HepG2 (cell line): ENCODE results near the gene C19orf38. TPM values are rescaled to one million over a fixed set of nuclear protein-coding genes. Genes with fewer than 3 reads are reported as not detected.

Experiments used
- CREB1 ChIP-seq, 2 experiments: fragments of 450-650 bp in 1 of 2; IDR thresholded peaks; 2 replicates each; pipeline ENCODE4 v1.6.1; 2016 to 2017; ENCODE audit warnings: control low read depth in 1 of 2, mild to moderate bottlenecking in 1 of 2, missing compliant biosample characterization in 1 of 2, missing genetic modification characterization in 1 of 2
- DNMT3B ChIP-seq: conservative IDR thresholded peaks from 2 replicates; pipeline ENCODE4 v1.6.1; 2016; ENCODE audit warnings: missing biosample characterization, control low read depth
- HDAC1 ChIP-seq: sonication (generic); formaldehyde crosslinking; IDR thresholded peaks from 2 replicates; pipeline ENCODE4 v1.5.1; 2020; ENCODE audit warnings: mild to moderate bottlenecking, missing genetic modification reagents
- HNF4A ChIP-seq: sonication (generic); formaldehyde crosslinking; IDR thresholded peaks from 2 replicates; pipeline ENCODE4 v1.4.0; 2020; ENCODE audit warnings: missing genetic modification reagents
- HOXA5 ChIP-seq: sonication (generic); formaldehyde crosslinking; IDR thresholded peaks from 2 replicates; pipeline ENCODE4 v1.4.0; 2020; ENCODE audit warnings: missing genetic modification reagents
- NFRKB ChIP-seq: fragments of 450-650 bp; IDR thresholded peaks from 2 replicates; pipeline ENCODE4 v1.6.1; 2017
- PBX3 ChIP-seq: sonication (generic); formaldehyde crosslinking; IDR thresholded peaks from 2 replicates; pipeline ENCODE4 v1.8.1; 2023; ENCODE audit warnings: missing genetic modification reagents, inconsistent platforms, borderline replicate concordance
- SAP130 ChIP-seq: IDR thresholded peaks from 2 replicates; pipeline ENCODE4 v1.6.1; 2016; ENCODE audit warnings: low read depth
- SP2 ChIP-seq: sonication (generic); formaldehyde crosslinking; IDR thresholded peaks from 2 replicates; pipeline ENCODE4 v1.5.1; 2020; ENCODE audit warnings: mild to moderate bottlenecking, missing genetic modification reagents
- SRSF4 ChIP-seq: fragments of 200-400 bp; formaldehyde crosslinking; IDR thresholded peaks from one replicate; pipeline ENCODE4 v1.6.1; 2018; ENCODE audit warnings: mild to moderate bottlenecking, low read depth, low read length, moderate library complexity; ENCODE audit not compliant: poor library complexity, severe bottlenecking
- WIZ ChIP-seq: sonication (generic); formaldehyde crosslinking; IDR thresholded peaks from 2 replicates; pipeline ENCODE4 v1.5.1; 2020; ENCODE audit warnings: mild to moderate bottlenecking, missing genetic modification reagents
- ZBTB20 ChIP-seq: sonication (generic); formaldehyde crosslinking; IDR thresholded peaks from 2 replicates; pipeline ENCODE4 v1.8.1; 2023; ENCODE audit warnings: missing genetic modification reagents, low read depth, mild to moderate bottlenecking, borderline replicate concordance
- ZBTB44 ChIP-seq: sonication (generic); formaldehyde crosslinking; IDR thresholded peaks from 2 replicates; pipeline ENCODE4 v1.4.0; 2020; ENCODE audit warnings: missing genetic modification reagents
- ZFP90 ChIP-seq: sonication (generic); formaldehyde crosslinking; IDR thresholded peaks from 2 replicates; pipeline ENCODE4 v1.8.0; 2022; ENCODE audit warnings: missing genetic modification reagents, mild to moderate bottlenecking, inconsistent platforms, borderline replicate concordance
- ZFX ChIP-seq: sonication (generic); formaldehyde crosslinking; IDR thresholded peaks from 2 replicates; pipeline ENCODE4 v1.4.0; 2020; ENCODE audit warnings: mild to moderate bottlenecking, low read depth, missing genetic modification reagents, moderate library complexity
- ZHX1 ChIP-seq: sonication (generic); formaldehyde crosslinking; IDR thresholded peaks from 2 replicates; pipeline ENCODE4 v1.8.1; 2022; ENCODE audit warnings: low read depth, mild to moderate bottlenecking, missing genetic modification reagents
- ZIK1 ChIP-seq: sonication (generic); formaldehyde crosslinking; IDR thresholded peaks from 2 replicates; pipeline ENCODE4 v1.5.0; 2020; ENCODE audit warnings: mild to moderate bottlenecking, low read depth, missing genetic modification reagents, borderline replicate concordance
- ZMYM4 ChIP-seq: sonication (generic); formaldehyde crosslinking; IDR thresholded peaks from 2 replicates; pipeline ENCODE4 v1.8.1; 2023; ENCODE audit warnings: mild to moderate bottlenecking, missing genetic modification reagents
- ZNF224 ChIP-seq: sonication (generic); formaldehyde crosslinking; IDR thresholded peaks from 2 replicates; pipeline ENCODE4 v1.5.0; 2020; ENCODE audit warnings: mild to moderate bottlenecking, missing genetic modification reagents
- ZNF558 ChIP-seq: sonication (generic); formaldehyde crosslinking; IDR thresholded peaks from 2 replicates; pipeline ENCODE4 v1.9.0; 2022; ENCODE audit warnings: mild to moderate bottlenecking, missing genetic modification reagents, borderline replicate concordance
- ZNF589 ChIP-seq: sonication (generic); formaldehyde crosslinking; conservative IDR thresholded peaks from 2 replicates; pipeline ENCODE4 v1.8.0; 2022; ENCODE audit warnings: mild to moderate bottlenecking, moderate library complexity, missing genetic modification reagents
- ZNF740 ChIP-seq: sonication (generic); formaldehyde crosslinking; IDR thresholded peaks from 2 replicates; pipeline ENCODE4 v1.4.0; 2020; ENCODE audit warnings: missing genetic modification reagents
- ZUFSP ChIP-seq: sonication (generic); formaldehyde crosslinking; IDR thresholded peaks from 2 replicates; pipeline ENCODE4 v1.9.0; 2021; ENCODE audit warnings: missing genetic modification reagents, mild to moderate bottlenecking, borderline replicate concordance
- polyA plus RNA-seq, 8 experiments: library from polyadenylated mRNA; depleted of rRNA in 3 of 8; stranded (reverse) in 7 of 8; unstranded in 1 of 8; fragments of >200 nt; fragmentation: Illumina TruSeq in 4 of 8; extraction: Trizol in 4 of 8; gene quantifications; 2 replicates each; pipeline versions ENCODE4 v1.2.1 to v1.2.3, GENCODE V29; 2011 to 2016; ENCODE audit warnings: low read depth in 4 of 8, missing spikeins in 1 of 8, mixed read lengths in 1 of 8; ENCODE audit not compliant: insufficient read depth in 1 of 8
- total RNA-seq, 5 experiments: library from RNA; depleted of rRNA; stranded (reverse); fragments of >200 nt; fragmentation: Illumina TruSeq; extraction: Trizol; gene quantifications; 2 replicates each; pipeline ENCODE4 v1.2.3, GENCODE V29; 2016; ENCODE audit warnings: low read depth in 1 of 5

The C19orf38 gene
- total and polyA plus RNA-seq, 2 of the 13 experiments (the other 11 are each of a cell fraction or from before 2014, with no cell fraction given) = 0.11 TPM; not detected in 1

- no peak for TF ChIP-seq DNMT3B (CRISPR knock-in tag)
- TF ChIP-seq PBX3 (CRISPR knock-in tag) = no peak
- no peak for TF ChIP-seq ZNF740 (CRISPR knock-in tag)
- TF ChIP-seq HOXA5 (CRISPR knock-in tag) = 0 out of 2 replicates have a peak, but pooled peaks have one; percentile 32
- no peak for TF ChIP-seq ZHX1
- TF ChIP-seq ZNF224 (CRISPR knock-in tag) = no peak
- TF ChIP-seq HNF4A (CRISPR knock-in tag) = no peak
- no peak for TF ChIP-seq NFRKB
- TF ChIP-seq ZFX (CRISPR knock-in tag) = peak; percentile 55
- no peak for TF ChIP-seq ZBTB20 (CRISPR knock-in tag)
- TF ChIP-seq SP2 (CRISPR knock-in tag) = no peak
- TF ChIP-seq SAP130 (CRISPR knock-in tag) = peak; percentile 29
- no peak for TF ChIP-seq ZFP90
- no peak for TF ChIP-seq ZMYM4 (CRISPR knock-in tag)
- peak; percentile 92 for TF ChIP-seq CREB1 (IDR thresholded peaks at IDR 0.05)
- 0 out of 2 replicates have a peak, but pooled peaks have one; percentile 9 for TF ChIP-seq CREB1 (CRISPR knock-in tag; IDR thresholded peaks at IDR 0.05)
- no peak for TF ChIP-seq ZNF558 (CRISPR knock-in tag)
- no peak for TF ChIP-seq ZBTB44 (CRISPR knock-in tag)
- no peak for TF ChIP-seq WIZ
- no peak for TF ChIP-seq HDAC1 (CRISPR knock-in tag)
- TF ChIP-seq ZIK1 (CRISPR knock-in tag) = no peak
- no peak for TF ChIP-seq ZNF589
- TF ChIP-seq ZUFSP = no peak
- no peak for TF ChIP-seq SRSF4
Observed at GRCh38 chr19:10863107-10863717, 15.0 kb downstream of the C19orf38 start (continued).
